ENCODE results near the gene SPRY4.
"Not testable (repeated sequence)": the region's sequence is repeated elsewhere in the genome, so short reads cannot be mapped to it uniquely, and the experiment has no call there.

The SPRY4 gene

GRCh38 chr5:142314109-142314508, 10.7 kb downstream of the SPRY4 start:
- no peak for DNase-seq

GRCh38 chr5:142313682-142314081, 11.1 kb downstream of the SPRY4 start:
- no peak for DNase-seq

- DNase-seq: no peak
Observed at GRCh38 chr5:142313275-142313674, 11.5 kb downstream of the SPRY4 start.

GRCh38 chr5:142312399-142312798, 12.4 kb downstream of the SPRY4 start:
- no peak for DNase-seq

GRCh38 chr5:142311725-142312124, 13.1 kb downstream of the SPRY4 start:
- DNase-seq: no peak

- DNase-seq: no peak
Observed at GRCh38 chr5:142310803-142311202, 14.0 kb downstream of the SPRY4 start.

GRCh38 chr5:142309747-142310318, 15.0 kb downstream of the SPRY4 start:
- DNase-seq: no peak

GRCh38 chr5:142308358-142308757, 16.5 kb downstream of the SPRY4 start:
- DNase-seq: no peak

- DNase-seq: no peak
Observed at GRCh38 chr5:142307146-142307890, 17.5 kb downstream of the SPRY4 start.

GRCh38 chr5:142306077-142306502, 18.7 kb downstream of the SPRY4 start:
- no peak for DNase-seq

- no peak for DNase-seq
Observed at GRCh38 chr5:142305211-142305610, 19.6 kb downstream of the SPRY4 start.

- no peak for DNase-seq
Observed at GRCh38 chr5:142304013-142304701, 20.7 kb downstream of the SPRY4 start.

- DNase-seq: no peak
Observed at GRCh38 chr5:142303565-142303964, 21.3 kb downstream of the SPRY4 start.

- DNase-seq: no peak
Observed at GRCh38 chr5:142301540-142301939, 23.3 kb downstream of the SPRY4 start.

GRCh38 chr5:142300677-142301076, 24.1 kb downstream of the SPRY4 start:
- no peak for DNase-seq

GRCh38 chr5:142298789-142299188, 26.0 kb downstream of the SPRY4 start:
- no peak for DNase-seq

GRCh38 chr5:142297786-142298185, 27.0 kb downstream of the SPRY4 start:
- not testable (repeated sequence) for DNase-seq

GRCh38 chr5:142296914-142297417, 27.9 kb downstream of the SPRY4 start:
- DNase-seq: no peak

GRCh38 chr5:142295960-142296860, 28.6 kb downstream of the SPRY4 start:
- no peak for DNase-seq

GRCh38 chr5:142295084-142295758, 29.6 kb downstream of the SPRY4 start:
- DNase-seq: no peak

GRCh38 chr5:142293486-142293885, 31.3 kb downstream of the SPRY4 start:
- DNase-seq: no peak

GRCh38 chr5:142292808-142293207, 32.0 kb downstream of the SPRY4 start:
- no peak for DNase-seq

Data from NCI-H2171 (cell line).